Keratinocyte (primary cell): ENCODE results near the gene GLT8D1. TPM values are rescaled to one million over a fixed set of nuclear protein-coding genes. Genes with fewer than 3 reads are reported as not detected.

Experiments
- DNase-seq: peaks from one replicate; pipeline ENCODE4 v3.0.0-alpha.2; 2011; ENCODE audit warnings: low read depth, missing footprints, low spot score
- FAIRE-seq: peaks from 2 replicates; lab custom pipeline; 2011; peaks lifted over from hg19 to GRCh38; lab: Jason Lieb, UNC
- H2AFZ ChIP-seq: 2 replicates; pipeline ENCODE4 v1.6.0; 2012; ENCODE audit warnings: low read length, control low read depth, inconsistent platforms; ENCODE audit not compliant: control insufficient read depth
- H3K27ac ChIP-seq: 2 replicates; pipeline ENCODE4 v1.5.1; 2011; ENCODE audit warnings: low read length; ENCODE audit not compliant: control insufficient read depth, insufficient read depth
- H3K27me3 ChIP-seq: 3 replicates; pipeline ENCODE4 v1.6.0; 2011; ENCODE audit warnings: low read length; ENCODE audit not compliant: control insufficient read depth, insufficient read depth; ENCODE audit errors: extremely low read depth
- H3K36me3 ChIP-seq, 2 experiments: 2 replicates in 1 of 2; 3 replicates in 1 of 2; pipeline ENCODE4 v1.5.1; 2011; ENCODE audit warnings: low read length in 2 of 2, mild to moderate bottlenecking in 1 of 2; ENCODE audit not compliant: control insufficient read depth in 2 of 2, insufficient read depth in 2 of 2; ENCODE audit errors: extremely low read depth in 1 of 2
- H3K4me1 ChIP-seq: 3 replicates; pipeline ENCODE4 v1.5.1; 2011; ENCODE audit warnings: low read length; ENCODE audit not compliant: control insufficient read depth, insufficient read depth; ENCODE audit errors: extremely low read depth
- H3K4me2 ChIP-seq: 3 replicates; pipeline ENCODE4 v1.6.0; 2011; ENCODE audit warnings: low read depth, low read length; ENCODE audit not compliant: control insufficient read depth, insufficient read depth; ENCODE audit errors: extremely low read depth
- H3K4me3 ChIP-seq, 3 experiments: fragments of 200-600 bp in 1 of 3; sonication (generic) in 1 of 3; 2 replicates in 2 of 3; 3 replicates in 1 of 3; pipeline ENCODE4 v1.5.1; 2011 to 2016; ENCODE audit warnings: low read length in 3 of 3, mild to moderate bottlenecking in 3 of 3, control low read depth in 2 of 3, inconsistent platforms in 1 of 3, low read depth in 1 of 3, mixed read lengths in 1 of 3, mixed run types in 1 of 3, moderate library complexity in 1 of 3; ENCODE audit not compliant: control insufficient read depth in 2 of 3, insufficient read depth in 2 of 3; ENCODE audit errors: extremely low read depth in 1 of 3
- H3K79me2 ChIP-seq: 2 replicates; pipeline ENCODE4 v1.6.0; 2012; ENCODE audit warnings: low read length; ENCODE audit not compliant: control insufficient read depth, insufficient read depth
- H3K9ac ChIP-seq: 3 replicates; pipeline ENCODE4 v1.6.0; 2011; ENCODE audit warnings: low read length; ENCODE audit not compliant: control insufficient read depth, insufficient read depth; ENCODE audit errors: extremely low read depth
- H3K9me1 ChIP-seq: 3 replicates; pipeline ENCODE4 v1.6.0; 2011; ENCODE audit warnings: low read length; ENCODE audit not compliant: control insufficient read depth, insufficient read depth; ENCODE audit errors: extremely low read depth
- H3K9me3 ChIP-seq: 2 replicates; pipeline ENCODE4 v1.5.1; 2012; ENCODE audit warnings: low read depth, low read length; ENCODE audit not compliant: control insufficient read depth
- H4K20me1 ChIP-seq: 3 replicates; pipeline ENCODE4 v1.6.0; 2011; ENCODE audit warnings: low read length; ENCODE audit not compliant: control insufficient read depth, insufficient read depth; ENCODE audit errors: extremely low read depth
- EZH2 ChIP-seq: IDR thresholded peaks from one replicate; pipeline ENCODE4 v1.6.1; 2012; ENCODE audit warnings: inconsistent platforms, mild to moderate bottlenecking, low read length, moderate library complexity
- dilution Hi-C: fragments of 300-500 bp; cut with MboI; formaldehyde crosslinking; loops from one replicate; pipeline ENCODE4 v1.7.0; 2020; ENCODE audit warnings: low sequenced_read_pairs; ENCODE audit not compliant: extremely low pct_ligation_motif_present
- polyA plus RNA-seq, 5 experiments: library from polyadenylated mRNA; depleted of rRNA in 3 of 5; stranded (reverse) in 3 of 5; stranded (forward) in 1 of 5; unstranded in 1 of 5; fragments of >200 nt; gene quantifications; 1 replicate in 1 of 5; 2 replicates in 3 of 5; 3 replicates in 1 of 5; pipeline versions ENCODE4 v1.2.1 to v1.2.3, GENCODE V29; 2011 to 2012; ENCODE audit warnings: missing spikeins in 2 of 5, low read depth in 1 of 5, low replicate concordance in 1 of 5
- TF ChIP-seq, protein P1 (sequence below), 3 experiments: IDR thresholded peaks in 1 of 3; conservative IDR thresholded peaks in 1 of 3; optimal IDR thresholded peaks in 1 of 3; 2 replicates in 2 of 3; 3 replicates in 1 of 3; pipeline versions ENCODE3 to v1.5.1; 2011; ENCODE audit warnings: low read length in 3 of 3, mild to moderate bottlenecking in 3 of 3, moderate library complexity in 2 of 3, control low read depth in 1 of 3, inconsistent platforms in 1 of 3; ENCODE audit not compliant: insufficient read depth in 2 of 3; ENCODE audit errors: extremely low read depth in 1 of 3

Gene GLT8D1
- polyA plus RNA-seq, 1 donor (not counting 4 experiments of a cell fraction or from before 2014, with no cell fraction given), result 66.4 TPM

- Histone ChIP-seq H3K79me2 (peaks cover 50% of the 10 kb centered on the region), H3K9me3 (no peaks in the 10 kb centered on the region)
- FAIRE-seq, result no peak
Observed at GRCh38 chr3:52704611-52705437, 767 bp downstream of the GLT8D1 start.

GRCh38 chr3:52703341-52703740 is 2.2 kb downstream of the GLT8D1 start:
- DNase-seq, result no peak
- peaks cover 0 to 2% of the 10 kb centered on the region in 2 experiments for H3K36me3 ChIP-seq
- H3K27me3 ChIP-seq, result no peaks in the 10 kb centered on the region
- H3K4me1 ChIP-seq, result peaks cover 14% of the 10 kb centered on the region
- H4K20me1 ChIP-seq, result no peaks in the 10 kb centered on the region
- H3K9me3 ChIP-seq, result no peaks in the 10 kb centered on the region
- peaks cover 53% of the 10 kb centered on the region for H3K79me2 ChIP-seq
- no peak overlapping the region for H3K27ac ChIP-seq
- TF ChIP-seq, protein P1, sequence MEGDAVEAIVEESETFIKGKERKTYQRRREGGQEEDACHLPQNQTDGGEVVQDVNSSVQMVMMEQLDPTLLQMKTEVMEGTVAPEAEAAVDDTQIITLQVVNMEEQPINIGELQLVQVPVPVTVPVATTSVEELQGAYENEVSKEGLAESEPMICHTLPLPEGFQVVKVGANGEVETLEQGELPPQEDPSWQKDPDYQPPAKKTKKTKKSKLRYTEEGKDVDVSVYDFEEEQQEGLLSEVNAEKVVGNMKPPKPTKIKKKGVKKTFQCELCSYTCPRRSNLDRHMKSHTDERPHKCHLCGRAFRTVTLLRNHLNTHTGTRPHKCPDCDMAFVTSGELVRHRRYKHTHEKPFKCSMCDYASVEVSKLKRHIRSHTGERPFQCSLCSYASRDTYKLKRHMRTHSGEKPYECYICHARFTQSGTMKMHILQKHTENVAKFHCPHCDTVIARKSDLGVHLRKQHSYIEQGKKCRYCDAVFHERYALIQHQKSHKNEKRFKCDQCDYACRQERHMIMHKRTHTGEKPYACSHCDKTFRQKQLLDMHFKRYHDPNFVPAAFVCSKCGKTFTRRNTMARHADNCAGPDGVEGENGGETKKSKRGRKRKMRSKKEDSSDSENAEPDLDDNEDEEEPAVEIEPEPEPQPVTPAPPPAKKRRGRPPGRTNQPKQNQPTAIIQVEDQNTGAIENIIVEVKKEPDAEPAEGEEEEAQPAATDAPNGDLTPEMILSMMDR (optimal IDR thresholded peaks at IDR 0.05 in 1 of 3, IDR thresholded peaks at IDR 0.05 in 1 of 3, conservative IDR thresholded peaks at IDR 0.05 in 1 of 3; ENCODE audit: extremely low read depth in 1 of 3, insufficient read depth in 2 of 3, low read length in 3 of 3), result no peak
- TF ChIP-seq EZH2, result no peak
- H3K4me2 ChIP-seq, result no peak overlapping the region
- no peak overlapping the region for H3K9ac ChIP-seq
- H3K9me1 ChIP-seq, result no peaks in the 10 kb centered on the region
- dilution Hi-C loops, result no loop called here
- H3K4me3 ChIP-seq, result no peak overlapping the region
- no peak for FAIRE-seq
- no peak overlapping the region for H2AFZ ChIP-seq

More at GRCh38 chr3:52704611-52705437, 767 bp downstream of the GLT8D1 start:
- Histone ChIP-seq H2AFZ (peak overlapping the region; percentile 99), H4K20me1 (no peaks in the 10 kb centered on the region), H3K4me3 (peak overlapping the region; percentile 69 to 95 (median 91)), H3K4me2 (peak overlapping the region; percentile 99), H3K9me1 (no peaks in the 10 kb centered on the region), H3K27me3 (no peaks in the 10 kb centered on the region), H3K9ac (peak overlapping the region; percentile 92), H3K4me1 (peaks cover 14% of the 10 kb centered on the region), H3K27ac (peak overlapping the region; percentile 75), H3K36me3 (peaks cover 0 to 3% of the 10 kb centered on the region in 2 experiments)
- dilution Hi-C loops, result no loop called here
- no peak for DNase-seq
- no peak for TF ChIP-seq EZH2
- TF ChIP-seq, protein P1 (optimal IDR thresholded peaks at IDR 0.05 in 1 of 3, IDR thresholded peaks at IDR 0.05 in 1 of 3, conservative IDR thresholded peaks at IDR 0.05 in 1 of 3; ENCODE audit: extremely low read depth in 1 of 3, insufficient read depth in 2 of 3, low read length in 3 of 3), result no peak
